SKM-1 treated with dmso at 0.1 percent for 144 hours (cell line): ENCODE results near the gene PPP1R3F.

ENCODE experiments used
- DNase-seq: peaks from one replicate; lab custom pipeline; 2025; ENCODE audit not compliant: unreplicated experiment; lab: John Stamatoyannopoulos, UW

PPP1R3F gene

GRCh38 chrX:49247916-49248811, 21.4 kb upstream of the PPP1R3F start:
- DNase-seq = no peak

GRCh38 chrX:49249071-49249470, 20.5 kb upstream of the PPP1R3F start:
- DNase-seq = no peak

DNA sequence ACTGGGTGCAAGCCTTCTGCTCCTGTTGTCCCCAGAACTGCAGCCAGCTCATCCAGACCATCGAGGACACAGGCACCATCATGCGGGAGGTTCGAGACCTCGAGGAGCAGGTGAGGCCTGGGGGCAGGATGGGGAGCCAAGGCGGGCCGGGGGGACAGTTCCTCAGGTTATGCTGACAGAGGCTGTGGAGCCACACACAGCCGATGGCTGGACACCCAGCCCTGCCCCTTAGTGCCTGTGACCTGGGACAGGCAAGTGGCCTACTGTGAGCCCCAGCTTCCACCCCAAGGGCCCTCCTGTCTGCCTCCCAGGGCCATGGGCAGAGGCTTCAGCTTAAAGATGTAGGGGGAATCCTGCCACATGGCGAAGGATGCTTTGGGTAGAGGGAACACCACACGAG, 20.0 kb upstream of the PPP1R3F start:
- DNase-seq = no peak

- no peak for DNase-seq
Measured at GRCh38 chrX:49250066-49250465, 19.5 kb upstream of the PPP1R3F start.

GRCh38 chrX:49250578-49250977, 19.0 kb upstream of the PPP1R3F start:
- DNase-seq = no peak

DNA sequence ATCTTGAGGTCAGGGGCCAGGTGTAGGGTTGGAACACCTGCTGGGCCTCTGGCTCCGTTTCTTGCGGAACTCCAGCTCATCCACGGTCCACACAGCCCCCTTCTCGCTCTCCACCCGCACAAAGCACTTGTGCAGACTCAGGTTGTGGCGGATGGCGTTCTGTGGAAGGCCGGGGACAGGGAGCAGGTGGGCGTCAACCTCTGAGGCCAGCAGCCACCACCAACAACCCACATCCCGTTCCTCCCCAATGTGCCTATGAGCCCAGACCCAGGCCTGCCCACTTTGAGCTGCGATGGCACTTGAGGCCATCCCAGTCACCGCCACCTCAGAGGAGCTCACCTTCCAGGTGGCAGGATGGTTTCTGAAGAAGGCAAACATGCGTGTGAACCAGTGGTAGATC, 18.3 kb upstream of the PPP1R3F start:
- no peak for DNase-seq

DNA sequence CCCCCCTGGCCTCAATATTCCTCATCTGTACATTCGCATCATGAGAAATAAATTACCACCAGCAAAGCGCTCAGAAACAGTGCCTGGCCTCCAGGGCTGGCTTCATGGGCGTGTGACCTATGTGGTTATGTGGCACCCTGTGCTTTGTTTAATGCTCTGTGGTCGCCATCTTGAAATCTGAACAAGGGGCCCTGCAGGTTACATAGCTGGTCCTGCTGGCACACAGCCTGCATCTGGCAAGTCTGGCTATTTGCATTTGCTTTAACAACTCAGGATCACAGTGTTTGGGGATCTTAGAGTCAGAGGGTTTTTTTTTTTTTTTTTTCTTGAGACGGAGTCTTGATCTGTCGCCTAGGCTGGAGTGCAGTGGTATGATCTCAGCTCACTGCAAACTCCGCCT, 15.0 kb upstream of the PPP1R3F start:
- no peak for DNase-seq

- DNase-seq = no peak
Measured at GRCh38 chrX:49256268-49256995, 13.2 kb upstream of the PPP1R3F start.

DNA sequence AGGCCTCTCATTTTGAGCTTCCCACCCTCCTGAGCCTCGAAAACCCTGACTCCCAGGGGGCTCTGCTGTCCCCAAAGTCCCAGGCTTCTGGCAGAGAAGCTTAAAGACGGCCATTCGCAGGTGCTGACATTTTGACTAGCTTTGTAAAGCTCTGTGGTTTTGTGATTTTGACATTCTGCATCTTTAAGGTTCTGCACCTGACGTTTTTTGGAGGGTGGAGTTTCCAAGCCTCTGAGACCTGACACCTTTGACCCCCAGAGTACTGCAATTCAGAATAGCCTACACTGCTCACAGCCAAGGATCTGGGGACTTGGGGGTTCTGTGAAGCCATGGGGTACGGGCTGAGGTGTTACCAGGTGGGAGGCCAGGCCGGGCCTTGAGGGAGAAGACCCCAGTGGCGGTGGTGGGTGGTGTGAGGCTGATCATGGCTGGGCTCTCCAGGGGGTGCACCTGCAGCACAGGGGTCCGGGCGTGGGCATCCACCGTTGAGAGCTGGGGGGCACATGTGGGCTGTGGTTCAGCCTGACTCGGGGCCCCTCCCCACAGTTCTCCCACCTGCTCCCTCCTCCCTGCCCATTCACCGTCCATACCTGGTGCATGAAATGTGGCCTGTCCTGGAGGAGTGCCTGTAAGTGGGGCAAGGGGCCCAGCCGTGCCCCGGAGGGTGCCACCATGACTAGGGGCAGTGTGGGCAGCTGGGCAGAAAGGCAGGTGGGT, 12.4 kb upstream of the PPP1R3F start:
- no peak for DNase-seq

DNA sequence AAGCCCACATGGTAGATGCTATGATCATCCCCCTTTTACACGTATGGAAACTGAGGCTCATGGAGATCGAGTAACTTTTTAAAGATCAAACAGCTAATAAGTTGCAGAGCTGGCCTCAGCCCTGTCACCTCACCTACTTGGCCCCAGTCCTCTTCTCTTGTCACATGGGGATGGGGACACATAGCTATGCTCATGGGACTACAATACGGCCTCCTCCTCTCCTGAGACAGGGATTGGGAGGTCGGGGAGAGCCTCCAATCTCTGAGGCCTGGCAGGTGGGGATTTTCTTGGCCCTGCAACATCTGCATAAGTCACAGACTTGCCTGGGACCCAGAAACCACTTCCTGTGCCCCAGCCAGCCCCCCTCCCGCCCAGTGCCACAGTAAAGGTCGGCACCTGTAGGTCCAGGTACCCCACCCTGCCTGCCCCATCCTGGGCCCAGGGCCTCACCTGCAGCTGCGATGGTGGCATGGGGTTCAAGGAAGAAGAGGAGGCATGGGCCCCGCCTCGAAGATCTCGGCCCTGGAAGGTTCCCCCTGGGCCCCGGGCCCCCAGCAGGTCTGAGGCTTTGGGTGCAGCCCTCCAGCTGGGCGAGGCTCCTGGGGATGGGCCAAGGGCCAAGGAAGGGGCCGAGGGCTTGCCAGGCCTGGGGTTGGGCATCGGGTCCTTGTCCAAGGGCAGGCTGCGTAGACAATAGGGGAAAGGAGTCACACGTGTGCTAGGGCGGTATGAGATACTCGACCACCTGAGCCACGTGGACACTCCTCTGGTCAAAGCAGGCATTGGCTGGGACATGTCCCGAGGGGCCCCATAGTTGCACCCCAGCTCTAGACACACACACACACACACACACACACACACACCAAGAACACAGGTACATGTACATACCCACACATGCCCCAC, 11.5 kb upstream of the PPP1R3F start:
- no peak for DNase-seq

DNA sequence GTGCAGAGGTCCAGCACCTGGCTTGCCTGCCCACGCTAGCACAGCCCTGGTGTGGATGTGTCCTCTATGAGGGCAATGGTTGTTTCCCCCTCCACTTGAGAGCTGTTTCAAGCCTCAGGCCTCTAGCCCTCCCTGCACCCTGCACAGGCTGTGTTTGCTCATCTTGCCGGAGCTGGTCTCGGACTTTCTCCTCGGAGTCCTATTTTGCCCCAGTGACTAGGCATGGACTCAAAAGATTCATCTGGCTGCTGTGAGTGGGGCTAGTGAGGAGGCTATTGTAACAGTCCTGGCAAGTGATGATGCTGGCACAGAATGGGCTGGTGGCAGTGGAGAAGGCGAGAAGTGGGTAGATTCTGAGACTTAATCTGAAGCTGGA, 10.9 kb upstream of the PPP1R3F start:
- DNase-seq = no peak

GRCh38 chrX:49260221-49260985, 9.2 kb upstream of the PPP1R3F start:
- no peak for DNase-seq

DNA sequence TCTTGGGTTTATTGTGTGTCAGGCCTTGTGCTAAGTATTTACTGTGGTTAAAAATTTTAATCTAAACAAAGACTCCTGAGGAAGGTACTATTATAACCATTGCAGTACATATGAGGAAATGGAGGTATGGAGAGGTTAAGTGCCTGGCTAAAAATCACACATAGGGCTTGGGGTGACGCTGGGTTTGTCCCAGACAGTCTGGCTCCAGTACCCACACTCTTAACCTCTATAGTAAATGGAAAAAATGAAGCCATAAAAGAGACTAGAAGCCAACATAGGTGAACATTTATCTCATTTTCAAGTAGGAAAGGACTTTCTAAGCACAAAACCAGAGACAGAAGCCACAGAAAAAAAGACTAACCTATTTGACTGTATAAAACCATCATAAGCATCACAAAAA, 7.0 kb upstream of the PPP1R3F start:
- no peak for DNase-seq

DNA sequence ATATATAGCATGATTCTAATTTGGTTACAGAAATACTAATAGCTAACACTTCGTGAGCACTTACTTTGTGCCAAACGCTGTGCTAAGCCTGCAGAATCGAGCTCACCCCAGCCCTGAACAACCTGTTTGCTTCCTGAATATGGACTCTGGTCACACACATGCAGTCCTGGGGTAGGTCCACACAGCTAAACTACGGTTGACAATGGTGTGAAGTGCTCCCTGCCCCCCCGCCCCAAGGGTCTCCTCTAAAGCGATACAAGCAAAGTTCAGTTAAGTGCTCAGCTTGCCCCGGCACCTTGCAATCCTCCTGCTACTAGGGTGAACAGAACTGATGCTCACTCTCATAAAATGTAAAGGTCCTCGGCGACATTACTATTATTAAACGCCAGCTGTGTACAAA, 6.0 kb upstream of the PPP1R3F start:
- DNase-seq = no peak

DNA sequence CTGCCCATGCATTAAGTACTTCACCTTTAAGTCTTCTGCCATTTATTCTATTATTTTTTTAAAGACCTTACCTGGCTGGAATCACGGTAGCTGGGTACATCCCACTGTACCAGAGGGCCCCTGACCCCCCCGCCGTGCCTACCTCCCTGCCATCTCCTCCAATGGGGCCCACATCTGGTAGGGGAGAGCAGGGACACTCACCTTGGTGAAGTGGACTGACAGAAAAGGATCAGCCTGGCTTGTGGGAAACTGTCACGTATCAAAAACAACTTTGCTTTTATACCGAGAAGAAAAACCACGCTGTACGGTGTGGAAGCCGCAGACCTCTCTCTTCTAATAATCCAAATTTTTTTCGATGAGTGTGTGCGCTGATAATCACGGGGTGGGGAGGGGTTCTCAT, 5.1 kb upstream of the PPP1R3F start, which contains the start of gene FOXP3:
Gene FOXP3 (minus strand): TSS at position 251 of the 400 bp plus-strand sequence. CDS start 6,205 bp downstream, outside the sequence.
- DNase-seq = no peak

- DNase-seq = no peak
Measured at GRCh38 chrX:49266523-49267445, 2.8 kb upstream of the PPP1R3F start.

GRCh38 chrX:49268702-49269009, 937 bp upstream of the PPP1R3F start:
- DNase-seq = no peak

DNA sequence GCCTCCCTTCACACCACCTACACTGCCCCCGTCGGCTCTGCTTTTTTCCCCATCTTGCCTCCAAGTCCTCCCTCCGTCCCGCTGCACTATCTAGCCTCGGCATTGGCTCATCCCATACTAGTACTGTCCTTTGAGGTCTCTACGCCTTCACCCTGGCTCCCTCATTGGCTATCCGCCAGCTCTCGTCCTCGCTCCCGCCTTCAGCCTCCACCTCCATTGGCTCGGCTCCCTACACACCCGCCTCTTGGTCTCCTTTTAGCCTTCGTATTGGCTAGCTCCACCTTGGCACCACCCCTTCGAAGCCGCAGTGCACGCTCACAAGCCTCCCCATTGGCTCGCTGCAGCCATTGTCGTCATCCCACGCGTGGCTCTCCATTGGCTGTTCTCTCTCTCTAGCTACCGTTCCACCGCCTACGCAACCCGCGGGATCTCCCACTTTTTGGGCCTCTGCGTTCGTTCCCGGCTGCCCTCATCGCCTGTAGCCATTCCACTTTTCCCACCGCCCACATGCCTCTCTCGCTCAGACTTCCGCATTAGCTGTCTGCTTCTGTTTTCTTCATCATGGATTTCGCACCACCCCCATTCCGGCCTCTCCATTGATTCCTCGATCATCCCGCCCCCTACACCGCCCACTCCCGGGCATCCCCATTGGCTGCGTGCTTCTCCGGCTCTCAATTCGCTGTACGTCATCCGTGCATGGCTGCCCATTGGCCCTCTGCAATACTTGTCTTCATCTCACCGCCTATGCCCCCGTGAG, 405 bp upstream of the PPP1R3F start:
- peak; percentile 94 for DNase-seq
